ENCODE results near the gene DEFB132.

DNA sequence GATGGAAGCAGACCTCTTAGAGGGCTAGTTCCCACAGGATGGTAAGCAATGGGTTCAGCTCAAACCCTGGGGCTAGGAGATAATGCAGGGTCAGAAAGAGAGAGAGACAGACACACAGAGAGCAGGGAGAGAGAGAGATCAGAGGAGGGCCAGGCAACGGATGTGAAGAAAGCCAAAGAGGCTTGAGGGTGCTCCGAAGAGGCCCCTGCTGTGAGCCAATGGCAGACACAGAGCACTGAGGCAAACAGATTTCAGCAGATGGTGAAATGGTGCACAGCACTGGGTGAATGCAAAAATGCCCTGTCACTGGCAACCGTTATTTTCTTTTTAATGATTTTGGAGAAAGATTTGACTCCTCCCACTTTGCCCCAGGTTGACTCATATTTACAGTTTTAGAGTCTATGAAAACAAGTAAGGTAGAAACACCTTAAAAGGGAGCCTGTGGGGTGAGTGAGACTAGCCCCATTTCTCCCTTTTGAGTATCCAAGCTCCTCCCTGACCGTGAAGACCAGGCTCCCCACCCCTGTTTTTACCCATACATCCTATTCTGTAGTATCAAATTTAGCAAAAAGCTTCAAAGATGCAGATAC lies 840 bp downstream of the DEFB132 start:
- no peak for TF ChIP-seq POLR2A (IDR thresholded peaks at IDR 0.05; ENCODE audit: low read depth, low read length)
- no peak for TF ChIP-seq POLR2AphosphoS5 (IDR thresholded peaks at IDR 0.05; ENCODE audit: low read depth, low read length)
- TF ChIP-seq TAF1 (IDR thresholded peaks at IDR 0.05; ENCODE audit: low read depth, low read length), result no peak
